ENCODE results near the gene TCFL5.

GRCh38 chr20:62902926-62903615, 41.4 kb upstream of the TCFL5 start:
- TF ChIP-seq CTCF (conservative IDR thresholded peaks at IDR 0.05) = no peak
- TF ChIP-seq EZH2 (IDR thresholded peaks at IDR 0.05; ENCODE audit: low read depth) = no peak
